HepG2 (cell line): Measurements from ENCODE around the gene ZFP36L2.

ENCODE experiments used
- RNF2 ChIP-seq: fragments of 450-650 bp; conservative IDR thresholded peaks from 2 replicates; pipeline ENCODE4 v1.6.1; 2016; ENCODE audit warnings: low read depth
- SMAD1 ChIP-seq: sonication (generic); formaldehyde crosslinking; IDR thresholded peaks from 2 replicates; pipeline ENCODE4 v1.4.0; 2020; ENCODE audit warnings: missing genetic modification reagents, low read depth, mild to moderate bottlenecking, borderline replicate concordance
- TF ChIP-seq, protein P1 (sequence below): sonication (generic); formaldehyde crosslinking; IDR thresholded peaks from 2 replicates; pipeline ENCODE4 v1.5.0; 2020; ENCODE audit warnings: mild to moderate bottlenecking, missing genetic modification reagents, moderate library complexity

DNA sequence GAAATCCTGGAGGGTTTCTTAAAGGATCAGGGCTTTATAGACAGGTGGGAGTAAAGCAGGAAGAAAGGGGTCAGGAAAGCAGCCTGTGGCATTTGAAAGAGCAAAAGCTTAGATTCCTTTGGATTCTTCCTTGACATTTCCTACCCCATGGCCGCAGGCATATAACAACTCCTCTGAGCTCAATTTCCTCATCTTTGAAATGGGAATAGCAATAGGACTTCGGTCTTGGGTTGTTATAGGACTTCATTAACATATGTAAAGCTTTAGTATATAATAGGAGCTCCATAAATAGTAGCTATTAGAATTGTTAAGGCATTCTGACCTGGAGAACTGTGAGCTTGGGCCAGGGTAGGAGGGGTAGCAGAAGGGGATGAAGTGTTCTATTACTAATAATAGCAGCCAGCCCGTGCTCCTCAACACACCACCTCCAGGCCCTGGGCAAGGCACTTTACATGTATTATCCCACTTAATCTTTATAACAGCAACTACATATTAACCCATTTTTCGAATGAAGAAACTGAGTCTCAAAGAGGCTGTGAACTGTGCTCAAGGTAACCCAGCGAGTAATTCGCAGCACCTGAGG, 10.6 kb downstream of the ZFP36L2 start:
- TF ChIP-seq SMAD1 (CRISPR knock-in tag), result no peak
- TF ChIP-seq, protein P1, sequence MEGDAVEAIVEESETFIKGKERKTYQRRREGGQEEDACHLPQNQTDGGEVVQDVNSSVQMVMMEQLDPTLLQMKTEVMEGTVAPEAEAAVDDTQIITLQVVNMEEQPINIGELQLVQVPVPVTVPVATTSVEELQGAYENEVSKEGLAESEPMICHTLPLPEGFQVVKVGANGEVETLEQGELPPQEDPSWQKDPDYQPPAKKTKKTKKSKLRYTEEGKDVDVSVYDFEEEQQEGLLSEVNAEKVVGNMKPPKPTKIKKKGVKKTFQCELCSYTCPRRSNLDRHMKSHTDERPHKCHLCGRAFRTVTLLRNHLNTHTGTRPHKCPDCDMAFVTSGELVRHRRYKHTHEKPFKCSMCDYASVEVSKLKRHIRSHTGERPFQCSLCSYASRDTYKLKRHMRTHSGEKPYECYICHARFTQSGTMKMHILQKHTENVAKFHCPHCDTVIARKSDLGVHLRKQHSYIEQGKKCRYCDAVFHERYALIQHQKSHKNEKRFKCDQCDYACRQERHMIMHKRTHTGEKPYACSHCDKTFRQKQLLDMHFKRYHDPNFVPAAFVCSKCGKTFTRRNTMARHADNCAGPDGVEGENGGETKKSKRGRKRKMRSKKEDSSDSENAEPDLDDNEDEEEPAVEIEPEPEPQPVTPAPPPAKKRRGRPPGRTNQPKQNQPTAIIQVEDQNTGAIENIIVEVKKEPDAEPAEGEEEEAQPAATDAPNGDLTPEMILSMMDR, result no peak
- no peak for TF ChIP-seq RNF2
